GM12878 (cell line): Measurements from ENCODE around the gene WBP2NL. TPM values are rescaled to one million over a fixed set of nuclear protein-coding genes. Genes with fewer than 3 reads are reported as not detected.

Experiments used
- ATAC-seq: fragments of 200-7000 bp; cut with Tn5 transposase; 3 replicates; pipeline ENCODE4 v1.9.1; 2020; ENCODE audit warnings: mild to moderate bottlenecking, moderate library complexity
- BruUV-seq: library from RNA; stranded (reverse); fragments of 400-500 nt; replicated peaks from 2 replicates; lab custom pipeline; 2021; lab: Mats Ljungman, UMichigan
- CTCF ChIA-PET: fragments of 300-600 bp; sonication (Branson Sonifier 250); formaldehyde crosslinking; extraction: SDS; loops from one replicate; lab custom pipeline; 2021; ENCODE audit warnings: inconsistent platforms; lab: Yijun Ruan, JAX
- POLR2A ChIA-PET: fragments of 350-600 bp; formaldehyde crosslinking; extraction: SDS; loops from one replicate; lab custom pipeline; 2021; ENCODE audit warnings: inconsistent platforms; lab: Charles Lee
- RAD21 ChIA-PET: fragments of 300-600 bp; sonication (Branson Sonifier 250); formaldehyde crosslinking; loops from one replicate; lab custom pipeline; 2023; ENCODE audit warnings: antibody characterized with exemption; ENCODE audit not compliant: unreplicated experiment; lab: Charles Lee
- SMC1A ChIA-PET: fragments of 300-600 bp; sonication (Branson Sonifier 250); formaldehyde crosslinking; loops from one replicate; lab custom pipeline; 2023; ENCODE audit not compliant: unreplicated experiment, uncharacterized antibody; lab: Charles Lee
- DNase-seq: peaks from one replicate; pipeline ENCODE4 v3.0.0-alpha.2; 2011; ENCODE audit warnings: low read depth, low spot score
- FAIRE-seq: peaks from 3 replicates; lab custom pipeline; 2011; peaks lifted over from hg19 to GRCh38; lab: Jason Lieb, UNC
- H2AFZ ChIP-seq: 2 replicates; pipeline ENCODE4 v1.6.0; 2011; ENCODE audit warnings: low read depth, low read length, control low read depth; ENCODE audit not compliant: control insufficient read depth
- H3K27ac ChIP-seq: 2 replicates; pipeline ENCODE4 v1.5.1; 2011; ENCODE audit warnings: control low read depth; ENCODE audit not compliant: control insufficient read depth, insufficient read depth
- H3K27me3 ChIP-seq, 2 experiments: replicated peaks in 1 of 2; 2 replicates each; pipeline versions ENCODE4 v1.6.0 to v1.6.1; 2011; ENCODE audit warnings: low read length in 1 of 2; ENCODE audit not compliant: control insufficient read depth in 2 of 2, insufficient read depth in 2 of 2
- H3K36me3 ChIP-seq, 2 experiments: 2 replicates each; pipeline ENCODE4 v1.5.1; 2011; ENCODE audit warnings: low read length in 1 of 2; ENCODE audit not compliant: control insufficient read depth in 2 of 2, insufficient read depth in 2 of 2
- H3K4me1 ChIP-seq: 2 replicates; pipeline ENCODE4 v1.6.1; 2011; ENCODE audit warnings: mild to moderate bottlenecking, low read length, moderate library complexity, mixed read lengths; ENCODE audit not compliant: control insufficient read depth, insufficient read depth
- H3K4me2 ChIP-seq: 2 replicates; pipeline ENCODE4 v1.6.0; 2011; ENCODE audit warnings: control low read depth; ENCODE audit not compliant: control insufficient read depth, insufficient read depth
- H3K4me3 ChIP-seq: fragments of 200-600 bp; sonication (generic); 2 replicates; pipeline ENCODE4 v1.5.1; 2016
- H3K79me2 ChIP-seq: 2 replicates; pipeline ENCODE4 v1.6.0; 2011; ENCODE audit warnings: low read length; ENCODE audit not compliant: control insufficient read depth, insufficient read depth
- H3K9ac ChIP-seq: 2 replicates; pipeline ENCODE4 v1.8.0; 2011; ENCODE audit warnings: low read length, control low read depth, mixed read lengths; ENCODE audit not compliant: control insufficient read depth, insufficient read depth
- H3K9me3 ChIP-seq: replicated peaks from 3 replicates; pipeline ENCODE4 v1.5.1; 2011; ENCODE audit warnings: mild to moderate bottlenecking, low read length; ENCODE audit not compliant: control insufficient read depth, insufficient read depth
- H4K20me1 ChIP-seq: 2 replicates; pipeline ENCODE4 v1.6.0; 2011; ENCODE audit not compliant: control insufficient read depth, insufficient read depth
- WGBS: methylation state at CpG from one replicate; pipeline ENCODE4 v1.1.6; 2016; ENCODE audit warnings: low lambda C conversion rate; ENCODE audit not compliant: insufficient replicate concordance, insufficient coverage; ENCODE audit errors: missing lambda C conversion rate; 5-methylcytosine and 5-hydroxymethylcytosine counted together
- in situ Hi-C: fragments of 300-500 bp; cut with MboI; formaldehyde crosslinking; loops from 9 replicates; pipeline ENCODE4 v1.14.3; 2018; ENCODE audit warnings: mixed read lengths
- intact Hi-C: fragments of 100-400 bp; cut with micrococcal nuclease; formaldehyde crosslinking; loops from one replicate; pipeline ENCODE4 v1.14.2; 2022; ENCODE audit not compliant: unreplicated experiment
- polyA plus RNA-seq, 11 experiments: library from polyadenylated mRNA; depleted of rRNA in 4 of 11; unstranded in 6 of 11; stranded (reverse) in 5 of 11; fragments of >200 nt; fragmentation: Nextera tagmentation in 4 of 11; fragmentation: Illumina TruSeq in 1 of 11; extraction: Ambion mirVana in 4 of 11; extraction: Trizol in 1 of 11; gene quantifications; 1 replicate in 1 of 11; 2 replicates in 10 of 11; pipeline versions ENCODE4 v1.2.1 to v1.2.3, GENCODE V29; 2011 to 2016; ENCODE audit warnings: inconsistent platforms in 2 of 11, missing spikeins in 2 of 11, low read depth in 1 of 11
- total RNA-seq, 4 experiments: library from RNA; depleted of rRNA in 3 of 4; stranded (reverse); fragments of >200 nt in 3 of 4; fragmentation: Illumina TruSeq in 1 of 4; extraction: Trizol in 1 of 4; gene quantifications; 2 replicates each; pipeline versions ENCODE4 v1.2.1 to v1.2.3, GENCODE V29; 2013 to 2021
- TF ChIP-seq, protein P1 (sequence below): IDR thresholded peaks from 2 replicates; pipeline ENCODE4 v1.6.1; 2012; ENCODE audit warnings: mild to moderate bottlenecking, low read depth, low read length
- TF ChIP-seq, protein P2 (sequence below): IDR thresholded peaks from 2 replicates; pipeline ENCODE4 v1.6.1; 2011; ENCODE audit warnings: low read depth, low read length, improper control_type of control experiment, borderline replicate concordance

The WBP2NL gene
- total and polyA plus RNA-seq, 10 of the 15 experiments (the other 5 are each of a cell fraction or from before 2014, with no cell fraction given), result 0.46 to 1.9 (median 1.3) TPM

- H2AFZ ChIP-seq, result no peak overlapping the region
- CTCF ChIA-PET, result interaction anchor here (0.6 to 1.0 kb wide), 2 partner anchors 11 to 433 kb away, joined by 3 read pairs; no protein-coding TSS in a partner anchor
- WGBS, result 95% methylated on average over 1 of the region's 1 CpG
- H3K27me3 ChIP-seq, result no peaks in the 10 kb centered on the region
- no peaks in the 10 kb centered on the region for H4K20me1 ChIP-seq
- POLR2A ChIA-PET, result no interaction called here
- BruUV-seq, result no TSS peak
- intact Hi-C loops (no loop called here), in situ Hi-C loops (no loop called here)
- no peak overlapping the region for H3K4me2 ChIP-seq
- no peak for ATAC-seq
- RAD21 ChIA-PET, result no interaction called here
- peaks cover 15% of the 10 kb centered on the region for H3K4me1 ChIP-seq
- no peak overlapping the region for H3K4me3 ChIP-seq
- H3K36me3 ChIP-seq, result no peaks in the 10 kb centered on the region
- no peak overlapping the region for H3K9ac ChIP-seq
- TF ChIP-seq, protein P1, sequence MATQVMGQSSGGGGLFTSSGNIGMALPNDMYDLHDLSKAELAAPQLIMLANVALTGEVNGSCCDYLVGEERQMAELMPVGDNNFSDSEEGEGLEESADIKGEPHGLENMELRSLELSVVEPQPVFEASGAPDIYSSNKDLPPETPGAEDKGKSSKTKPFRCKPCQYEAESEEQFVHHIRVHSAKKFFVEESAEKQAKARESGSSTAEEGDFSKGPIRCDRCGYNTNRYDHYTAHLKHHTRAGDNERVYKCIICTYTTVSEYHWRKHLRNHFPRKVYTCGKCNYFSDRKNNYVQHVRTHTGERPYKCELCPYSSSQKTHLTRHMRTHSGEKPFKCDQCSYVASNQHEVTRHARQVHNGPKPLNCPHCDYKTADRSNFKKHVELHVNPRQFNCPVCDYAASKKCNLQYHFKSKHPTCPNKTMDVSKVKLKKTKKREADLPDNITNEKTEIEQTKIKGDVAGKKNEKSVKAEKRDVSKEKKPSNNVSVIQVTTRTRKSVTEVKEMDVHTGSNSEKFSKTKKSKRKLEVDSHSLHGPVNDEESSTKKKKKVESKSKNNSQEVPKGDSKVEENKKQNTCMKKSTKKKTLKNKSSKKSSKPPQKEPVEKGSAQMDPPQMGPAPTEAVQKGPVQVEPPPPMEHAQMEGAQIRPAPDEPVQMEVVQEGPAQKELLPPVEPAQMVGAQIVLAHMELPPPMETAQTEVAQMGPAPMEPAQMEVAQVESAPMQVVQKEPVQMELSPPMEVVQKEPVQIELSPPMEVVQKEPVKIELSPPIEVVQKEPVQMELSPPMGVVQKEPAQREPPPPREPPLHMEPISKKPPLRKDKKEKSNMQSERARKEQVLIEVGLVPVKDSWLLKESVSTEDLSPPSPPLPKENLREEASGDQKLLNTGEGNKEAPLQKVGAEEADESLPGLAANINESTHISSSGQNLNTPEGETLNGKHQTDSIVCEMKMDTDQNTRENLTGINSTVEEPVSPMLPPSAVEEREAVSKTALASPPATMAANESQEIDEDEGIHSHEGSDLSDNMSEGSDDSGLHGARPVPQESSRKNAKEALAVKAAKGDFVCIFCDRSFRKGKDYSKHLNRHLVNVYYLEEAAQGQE, result no peak
- TF ChIP-seq, protein P2, sequence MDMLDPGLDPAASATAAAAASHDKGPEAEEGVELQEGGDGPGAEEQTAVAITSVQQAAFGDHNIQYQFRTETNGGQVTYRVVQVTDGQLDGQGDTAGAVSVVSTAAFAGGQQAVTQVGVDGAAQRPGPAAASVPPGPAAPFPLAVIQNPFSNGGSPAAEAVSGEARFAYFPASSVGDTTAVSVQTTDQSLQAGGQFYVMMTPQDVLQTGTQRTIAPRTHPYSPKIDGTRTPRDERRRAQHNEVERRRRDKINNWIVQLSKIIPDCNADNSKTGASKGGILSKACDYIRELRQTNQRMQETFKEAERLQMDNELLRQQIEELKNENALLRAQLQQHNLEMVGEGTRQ, result no peak
- SMC1A ChIA-PET, result interaction anchor here (1.0 to 1.3 kb wide), 2 partner anchors 8 to 49 kb away, joined by 3 read pairs; no protein-coding TSS in a partner anchor
- H3K9me3 ChIP-seq, result no peaks in the 10 kb centered on the region; the same call in 1 of the 3 replicates
- H3K79me2 ChIP-seq, result no peaks in the 10 kb centered on the region
- no peak overlapping the region for H3K27ac ChIP-seq
- no peak for DNase-seq
- no peak for FAIRE-seq
These were observed 26.8 kb downstream of the WBP2NL start for GRCh38 chr22:42025421-42025820.
